Prostate gland (tissue), 2 donors: Measurements from ENCODE around the gene OR4K1.

Experiments
- CTCF ChIP-seq, 4 experiments: fragments of 200-600 bp in 2 of 4; fragments of 450-650 bp in 2 of 4; sonication (generic) in 2 of 4; IDR thresholded peaks; 1 replicate in 3 of 4; 2 replicates in 1 of 4; pipeline ENCODE4 v1.5.1; 2016 to 2019; ENCODE audit warnings: antibody characterized with exemption in 4 of 4, mild to moderate bottlenecking in 2 of 4, moderate library complexity in 2 of 4
- POLR2AphosphoS5 ChIP-seq: sonication (generic); formaldehyde crosslinking; IDR thresholded peaks from one replicate; pipeline ENCODE4 v1.6.1; 2017; ENCODE audit warnings: antibody characterized with exemption

GRCh38 chr14:19930617-19931016 lies at the start of gene OR4K1:
- TF ChIP-seq CTCF (IDR thresholded peaks at IDR 0.05) (no peak), POLR2AphosphoS5 (no peak)
